Measurements from ENCODE around the gene PRKCE.
"Not testable (repeated sequence)": the region's sequence is repeated elsewhere in the genome, so short reads cannot be mapped to it uniquely, and the experiment has no call there.

The PRKCE gene

DNA sequence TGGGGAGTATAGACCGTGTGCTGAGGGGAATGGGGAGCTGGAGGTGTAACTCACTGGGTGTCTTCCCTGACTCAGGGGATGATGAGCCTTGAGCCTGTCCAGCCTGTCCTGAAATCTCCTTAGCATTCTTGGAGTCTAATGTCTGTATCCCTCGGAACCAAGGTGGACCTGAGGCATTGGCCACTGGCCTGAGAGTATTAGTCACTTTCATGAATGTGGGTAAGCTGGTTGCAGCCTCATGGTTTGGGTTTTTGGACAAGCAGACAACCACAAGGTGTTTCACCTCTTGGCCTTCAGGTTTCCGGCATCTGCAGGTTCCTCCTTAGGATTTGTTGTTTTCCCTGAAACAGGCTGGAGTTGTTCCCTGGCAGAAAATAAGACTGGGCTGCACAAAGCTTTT is 63.2 kb downstream of the PRKCE start:
- Histone ChIP-seq H3K27me3 (replicated peaks) (no peaks in the 10 kb centered on the region), H3K36me3 (replicated peaks) (no peaks in the 10 kb centered on the region), H3K27ac (no peak overlapping the region), H3K4me3 (ENCODE audit: low read depth, low read length) (no peak overlapping the region)
- no peak for DNase-seq
- in situ Hi-C loops (cut with HindIII; ENCODE audit: low pct_ligation_motif_present, low sequenced_read_pairs) = no loop called here
- TF ChIP-seq, protein P1, sequence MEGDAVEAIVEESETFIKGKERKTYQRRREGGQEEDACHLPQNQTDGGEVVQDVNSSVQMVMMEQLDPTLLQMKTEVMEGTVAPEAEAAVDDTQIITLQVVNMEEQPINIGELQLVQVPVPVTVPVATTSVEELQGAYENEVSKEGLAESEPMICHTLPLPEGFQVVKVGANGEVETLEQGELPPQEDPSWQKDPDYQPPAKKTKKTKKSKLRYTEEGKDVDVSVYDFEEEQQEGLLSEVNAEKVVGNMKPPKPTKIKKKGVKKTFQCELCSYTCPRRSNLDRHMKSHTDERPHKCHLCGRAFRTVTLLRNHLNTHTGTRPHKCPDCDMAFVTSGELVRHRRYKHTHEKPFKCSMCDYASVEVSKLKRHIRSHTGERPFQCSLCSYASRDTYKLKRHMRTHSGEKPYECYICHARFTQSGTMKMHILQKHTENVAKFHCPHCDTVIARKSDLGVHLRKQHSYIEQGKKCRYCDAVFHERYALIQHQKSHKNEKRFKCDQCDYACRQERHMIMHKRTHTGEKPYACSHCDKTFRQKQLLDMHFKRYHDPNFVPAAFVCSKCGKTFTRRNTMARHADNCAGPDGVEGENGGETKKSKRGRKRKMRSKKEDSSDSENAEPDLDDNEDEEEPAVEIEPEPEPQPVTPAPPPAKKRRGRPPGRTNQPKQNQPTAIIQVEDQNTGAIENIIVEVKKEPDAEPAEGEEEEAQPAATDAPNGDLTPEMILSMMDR (IDR thresholded peaks at IDR 0.05; ENCODE audit: low read depth, low read length, missing control alignments) = no peak

GRCh38 chr2:45715601-45716379 is 64.3 kb downstream of the PRKCE start:
- no peak for DNase-seq
- Histone ChIP-seq H3K27ac (no peak overlapping the region), H3K4me3 (ENCODE audit: low read depth, low read length) (no peak overlapping the region), H3K27me3 (replicated peaks) (no peaks in the 10 kb centered on the region), H3K36me3 (replicated peaks) (no peaks in the 10 kb centered on the region)
- in situ Hi-C loops (cut with HindIII; ENCODE audit: low pct_ligation_motif_present, low sequenced_read_pairs) = no loop called here
- TF ChIP-seq, protein P1 (IDR thresholded peaks at IDR 0.05; ENCODE audit: low read depth, low read length, missing control alignments) = no peak

DNA sequence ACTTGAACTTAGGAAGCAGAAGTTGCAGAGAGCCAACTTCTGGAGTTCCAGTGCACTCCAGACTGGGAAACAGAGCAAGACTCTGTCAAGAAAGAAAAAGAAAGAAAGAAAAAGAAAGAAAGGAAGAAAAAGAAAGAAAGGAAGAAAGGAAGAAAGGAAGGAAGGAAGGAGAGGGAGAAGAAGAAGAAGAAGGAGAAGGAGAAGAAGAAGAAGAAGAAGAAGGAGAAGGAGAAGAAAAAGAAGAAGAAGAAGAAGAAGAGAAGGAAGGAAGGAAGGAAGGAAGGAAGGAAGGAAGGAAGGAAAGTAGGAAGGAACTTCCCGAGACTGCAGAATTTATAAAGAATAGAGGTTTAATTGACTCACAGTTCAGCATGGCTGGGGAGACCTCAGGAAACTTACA is 65.0 kb downstream of the PRKCE start:
- H3K27ac ChIP-seq; in situ Hi-C loops (cut with HindIII; ENCODE audit: low pct_ligation_motif_present, low sequenced_read_pairs); DNase-seq; H3K27me3 ChIP-seq (replicated peaks); H3K4me3 ChIP-seq (ENCODE audit: low read depth, low read length); H3K36me3 ChIP-seq (replicated peaks): not testable (repeated sequence)

DNA sequence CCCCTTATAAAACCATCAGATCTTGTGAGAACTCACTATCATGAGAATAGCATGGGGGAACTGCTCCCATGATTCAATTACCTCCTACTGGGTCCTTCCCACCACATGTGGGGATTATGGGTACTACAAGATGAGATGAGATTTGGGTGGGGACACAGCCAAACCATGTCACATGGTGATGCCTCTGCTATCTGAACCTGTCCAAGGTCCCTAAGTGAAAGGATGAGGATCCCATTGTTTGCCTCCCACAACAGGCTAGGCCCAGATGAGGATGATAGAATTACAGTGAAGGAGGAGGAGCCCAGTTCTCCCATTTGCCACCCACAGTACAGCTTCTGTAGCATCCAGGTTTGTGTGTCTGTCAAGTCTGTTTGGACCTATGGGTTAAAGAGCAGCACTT is 65.4 kb downstream of the PRKCE start:
- no peak overlapping the region for H3K4me3 ChIP-seq (ENCODE audit: low read depth, low read length)
- no peak for DNase-seq
- H3K27ac ChIP-seq = no peak overlapping the region
- TF ChIP-seq, protein P1 (IDR thresholded peaks at IDR 0.05; ENCODE audit: low read depth, low read length, missing control alignments) = no peak
- H3K36me3 ChIP-seq (replicated peaks) = no peaks in the 10 kb centered on the region
- in situ Hi-C loops (cut with HindIII; ENCODE audit: low pct_ligation_motif_present, low sequenced_read_pairs) = no loop called here
- no peaks in the 10 kb centered on the region for H3K27me3 ChIP-seq (replicated peaks)

GRCh38 chr2:45720210-45720609 is 68.7 kb downstream of the PRKCE start:
- Histone ChIP-seq H3K36me3 (replicated peaks) (no peaks in the 10 kb centered on the region), H3K27me3 (replicated peaks) (no peaks in the 10 kb centered on the region), H3K27ac (no peak overlapping the region), H3K4me3 (ENCODE audit: low read depth, low read length) (no peak overlapping the region)
- TF ChIP-seq, protein P1 (IDR thresholded peaks at IDR 0.05; ENCODE audit: low read depth, low read length, missing control alignments) = no peak
- in situ Hi-C loops (cut with HindIII; ENCODE audit: low pct_ligation_motif_present, low sequenced_read_pairs) = no loop called here
- no peak for DNase-seq

GRCh38 chr2:45721150-45721549 is 69.7 kb downstream of the PRKCE start:
- in situ Hi-C loops (cut with HindIII; ENCODE audit: low pct_ligation_motif_present, low sequenced_read_pairs) = no loop called here
- Histone ChIP-seq H3K27me3 (replicated peaks) (no peaks in the 10 kb centered on the region), H3K36me3 (replicated peaks) (no peaks in the 10 kb centered on the region), H3K4me3 (ENCODE audit: low read depth, low read length) (no peak overlapping the region), H3K27ac (no peak overlapping the region)
- DNase-seq = no peak
- TF ChIP-seq, protein P1 (IDR thresholded peaks at IDR 0.05; ENCODE audit: low read depth, low read length, missing control alignments) = no peak
